ENCODE measurements around the gene OR8B4.
"Not testable (repeated sequence)": the region's sequence is repeated elsewhere in the genome, so short reads cannot be mapped to it uniquely, and the experiment has no call there.

GRCh38 chr11:124403186-124403585 lies 21.5 kb downstream of the OR8B4 start:
- TF ChIP-seq CTCF (conservative IDR thresholded peaks at IDR 0.05); EZH2 (IDR thresholded peaks at IDR 0.05; ENCODE audit: low read depth): not testable (repeated sequence)
